Measurements from ENCODE around the gene MRPL54.
"Not testable (repeated sequence)": the region's sequence is repeated elsewhere in the genome, so short reads cannot be mapped to it uniquely, and the experiment has no call there.

The MRPL54 gene

DNA sequence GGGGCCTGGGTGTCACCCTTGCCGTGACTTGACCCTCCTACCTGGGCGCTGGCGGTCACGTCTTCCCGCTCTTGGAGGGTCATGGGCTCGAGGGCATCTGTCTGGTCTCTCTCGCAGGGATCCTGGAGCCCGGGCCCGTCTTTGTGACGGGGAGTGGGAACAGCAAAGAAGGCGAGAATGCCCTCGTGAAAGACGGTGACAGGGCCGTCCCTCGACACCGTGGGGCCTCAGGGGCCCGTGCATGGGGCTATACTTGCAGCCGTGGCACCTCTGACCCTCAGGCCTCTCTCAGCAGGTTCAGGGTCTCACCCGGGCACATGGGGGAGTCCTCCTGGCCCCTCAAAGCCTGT, 44.6 kb downstream of the MRPL54 start:
- in situ Hi-C loops (cut with HindIII; ENCODE audit: low sequenced_read_pairs), result no loop called here

GRCh38 chr19:3807574-3808354, 45.3 kb downstream of the MRPL54 start:
- in situ Hi-C loops (cut with HindIII; ENCODE audit: low sequenced_read_pairs), result no loop called here

- in situ Hi-C loops (cut with HindIII; ENCODE audit: low sequenced_read_pairs), result no loop called here
Measured at GRCh38 chr19:3808420-3809143, 46.1 kb downstream of the MRPL54 start.

GRCh38 chr19:3809881-3810707, 47.6 kb downstream of the MRPL54 start:
- in situ Hi-C loops (cut with HindIII; ENCODE audit: low sequenced_read_pairs), result no loop called here

DNA sequence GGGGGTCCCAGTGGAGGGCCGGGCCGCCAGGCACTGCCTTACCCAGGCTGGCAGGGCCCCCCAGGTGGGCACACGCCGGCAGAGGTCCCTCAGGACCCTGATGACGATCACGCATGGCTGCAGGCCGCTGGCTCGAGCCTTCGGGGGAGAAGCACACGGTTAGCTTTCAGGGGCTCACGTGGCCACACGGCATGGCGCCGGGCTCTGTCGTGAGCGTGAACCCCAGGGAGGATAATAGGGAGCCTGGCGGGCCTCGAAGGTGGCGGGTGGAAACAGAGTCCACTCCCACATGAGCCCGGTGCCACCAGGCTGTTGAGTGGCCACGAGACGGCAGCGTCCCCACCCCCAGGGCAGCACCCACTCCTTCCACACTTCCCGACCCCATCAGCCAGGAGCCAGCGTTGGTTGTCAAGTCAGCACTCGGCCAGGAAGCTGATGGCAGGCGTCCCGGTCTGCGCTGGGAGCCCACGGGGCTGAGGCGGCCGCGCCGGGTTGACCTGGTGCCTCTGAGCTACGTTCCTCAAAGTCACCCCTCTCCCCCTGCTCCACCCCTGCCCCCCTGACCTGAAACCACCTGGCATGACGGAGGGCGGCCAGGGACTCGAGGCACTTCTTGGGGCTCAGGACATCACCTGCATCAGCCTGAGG, 48.4 kb downstream of the MRPL54 start:
- in situ Hi-C loops (cut with HindIII; ENCODE audit: low sequenced_read_pairs), result no loop called here

DNA sequence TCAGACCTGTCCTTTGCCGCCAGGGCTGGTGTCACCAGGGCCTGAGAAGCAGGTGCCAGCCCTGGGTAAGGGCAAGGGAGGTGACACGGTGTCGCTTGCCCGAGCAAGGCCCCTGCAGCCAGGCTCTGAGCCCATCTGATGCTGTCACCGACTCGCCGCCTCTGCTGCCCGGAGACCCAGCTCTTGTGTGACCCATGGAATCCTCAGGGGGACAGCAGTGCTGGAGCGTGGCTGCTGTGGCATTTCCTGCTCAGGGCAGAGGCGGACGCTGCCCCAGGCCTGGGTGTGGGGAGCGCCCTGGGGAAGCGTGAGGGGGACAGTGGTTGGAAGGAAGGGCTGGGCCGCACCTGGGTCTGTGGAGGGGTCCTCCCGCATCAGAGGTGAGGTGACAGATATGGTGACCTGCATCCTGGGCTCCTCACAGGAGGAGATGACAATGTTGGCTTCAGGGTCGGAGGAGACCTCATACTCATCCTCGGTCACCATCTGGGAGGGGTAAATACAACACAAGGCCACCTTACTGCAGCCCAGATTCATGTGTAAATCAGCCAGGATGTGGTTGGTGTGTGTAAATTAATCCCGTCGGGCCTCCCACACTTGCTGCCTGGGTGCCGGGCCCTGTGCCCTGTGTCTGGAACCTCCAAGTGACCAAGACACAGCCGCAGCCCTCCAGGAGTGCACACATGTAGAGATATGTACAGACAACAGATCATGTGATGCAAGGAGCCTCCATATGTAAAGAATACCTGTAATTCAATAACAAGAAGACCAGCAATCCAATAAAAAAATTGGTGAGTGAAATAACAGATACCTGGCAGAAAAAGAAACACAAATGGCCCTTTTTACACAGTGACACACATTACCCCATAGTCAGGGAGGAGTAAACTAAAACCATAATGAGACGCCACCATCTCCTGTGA, 51.3 kb downstream of the MRPL54 start:
- in situ Hi-C loops (cut with HindIII; ENCODE audit: low sequenced_read_pairs), result no loop called here

GRCh38 chr19:3814648-3815047, 52.2 kb downstream of the MRPL54 start:
- in situ Hi-C loops (cut with HindIII; ENCODE audit: low sequenced_read_pairs), result no loop called here

GRCh38 chr19:3816148-3816547, 53.7 kb downstream of the MRPL54 start:
- in situ Hi-C loops (cut with HindIII; ENCODE audit: low sequenced_read_pairs), result not testable (repeated sequence)

- in situ Hi-C loops (cut with HindIII; ENCODE audit: low sequenced_read_pairs), result no loop called here
Measured at GRCh38 chr19:3816566-3817218, 54.2 kb downstream of the MRPL54 start.
